Heart right ventricle (tissue), 16 donors: ENCODE data around the gene CYP2B6. TPM values are rescaled to one million over a fixed set of nuclear protein-coding genes. Genes with fewer than 3 reads are reported as not detected.

Experiments used
- ATAC-seq, 8 donors: fragments of 200-7000 bp; cut with Tn5 transposase; one replicate each; pipeline ENCODE4 v1.9.1; 2020; ENCODE audit warnings: mild to moderate bottlenecking in 8 of 8, moderate library complexity in 8 of 8, moderate number of reproducible peaks in 1 of 8
- DNase-seq, 2 donors: peaks; one replicate each; pipeline ENCODE4 v3.0.0-alpha.2; 2020
- H3K27ac ChIP-seq, 10 donors: fragments of 200-600 bp; sonication (generic) in 2 of 10; one replicate each; pipeline versions ENCODE4 v1.5.0 to v1.8.0; 2020 to 2022; ENCODE audit warnings: mild to moderate bottlenecking in 3 of 10
- H3K27me3 ChIP-seq, 7 donors: fragments of 200-600 bp; one replicate each; pipeline ENCODE4 v1.8.0; 2021 to 2022; ENCODE audit warnings: mild to moderate bottlenecking in 2 of 7
- H3K36me3 ChIP-seq, 9 donors: fragments of 200-600 bp; sonication (generic) in 1 of 9; one replicate each; pipeline versions ENCODE4 v1.5.0 to v1.8.0; 2020 to 2022; ENCODE audit warnings: mild to moderate bottlenecking in 2 of 9
- H3K4me1 ChIP-seq, 9 donors: fragments of 200-600 bp; sonication (generic) in 1 of 9; one replicate each; pipeline versions ENCODE4 v1.5.0 to v1.8.0; 2020 to 2022; ENCODE audit warnings: mild to moderate bottlenecking in 4 of 9
- H3K4me3 ChIP-seq, 10 donors: fragments of 200-600 bp; sonication (generic) in 2 of 10; one replicate each; pipeline versions ENCODE4 v1.5.0 to v1.8.0; 2020 to 2022; ENCODE audit warnings: mild to moderate bottlenecking in 7 of 10, moderate library complexity in 2 of 10
- H3K9me3 ChIP-seq, 11 donors: fragments of 200-600 bp in 10 of 11; sonication (generic) in 2 of 11; one replicate each; pipeline versions ENCODE4 v1.5.0 to v1.8.0; 2013 to 2022; ENCODE audit warnings: mild to moderate bottlenecking in 2 of 11, control low read depth in 1 of 11, moderate library complexity in 1 of 11
- CTCF ChIP-seq, 9 donors: fragments of 200-600 bp; sonication (generic) in 2 of 9; IDR thresholded peaks; one replicate each; pipeline versions ENCODE4 v1.5.0 to v1.8.0; 2021 to 2022; ENCODE audit warnings: antibody characterized with exemption in 9 of 9, mild to moderate bottlenecking in 5 of 9, moderate library complexity in 1 of 9
- WGBS, 2 donors: extraction: QIAGEN DNeasy Blood & Tissue Kit; methylation state at CpG; one replicate each; pipeline ENCODE4 v1.1.7; 2013; ENCODE audit warnings: inconsistent platforms in 1 of 2; 5-methylcytosine and 5-hydroxymethylcytosine counted together
- intact Hi-C, 10 donors: fragments of 100-400 bp; cut with DNase I; formaldehyde crosslinking; loops; one replicate each; pipeline versions ENCODE4 v1.11.1 to v1.14.2; 2022
- polyA plus RNA-seq, 2 donors: library from polyadenylated mRNA; stranded (reverse); fragments of 200-250 nt; gene quantifications; one replicate each; pipeline ENCODE4 v1.2.3, GENCODE V29; 2013
- total RNA-seq, 10 donors: library from RNA; stranded (reverse); fragmentation: NEBNext Ultra II Directional in 3 of 10; extraction: Animal tissue kit (Norgen Biotek cat#: 25700) in 3 of 10; gene quantifications; one replicate each; pipeline versions ENCODE4 v1.2.1 to v1.2.4, GENCODE V29; 2021 to 2023
- donor health status: Arrhythmogenic right ventricular cardiomyopathy.
- donor health status: ischemic (EF 13 %, LVEDD 7.1; RV severe dilation, severe dysfunction).
- donor health status: healthy with polysubstance abuse.
- donor health status: DM: no; HTN: yes; CAD: no.
- donor health status: DM: no; HTN: no; CAD: no.
- donor health status: ischemic (EF 25% LVEDD 6.9; RV normal size, moderate dysfunction).
- donor health status: ischemic (EF 25% LVEDD 5.7; RV mildly dilated, moderate dysfunction).
- donor health status: healthy.
- donor health status: DM: yes; HTN: yes; CAD: no.
- donor health status: Ischemic cardiomyopathy.
- donor health status: ischemic (EF 35%, LVEDD 5.7; RV mildly dilated, moderate dysfunction).
- donor health status: nonischemic (EF 11% LVEDD 7.7; RV severe dilation, severe dysfunction).
- donor health status: DM: yes; HTN: yes; CAD: no.
- donor health status: PGD.
- donor health status: ischemic (EF 29% LVEDD 5.4; RV normal size, mild dysfunction).
- donor health status: nonischemic (EF 23%, LVEDD 6.1; RV moderate dilation, normal function).

CYP2B6 gene
- total and polyA plus RNA-seq, 12 donors: not detected

GRCh38 chr19:41023193-41023592 lies 32.1 kb downstream of the CYP2B6 start:
- H3K4me3 ChIP-seq: no peak overlapping the region
- WGBS, 2 donors: 43 to 51% methylated on average over 2 of the region's 2 CpGs
- no peaks in the 10 kb centered on the region for H3K9me3 ChIP-seq
- DNase-seq (no peak), ATAC-seq (no peak)
- no peak for TF ChIP-seq CTCF (IDR thresholded peaks at IDR 0.05)
- no peaks in the 10 kb centered on the region for H3K4me1 ChIP-seq
- H3K36me3 ChIP-seq: no peaks in the 10 kb centered on the region
- peaks cover 3 to 63% (median 34%) of the 10 kb centered on the region in 7 donors for H3K27me3 ChIP-seq
- no peak overlapping the region for H3K27ac ChIP-seq
- intact Hi-C loops: no loop called here

DNA sequence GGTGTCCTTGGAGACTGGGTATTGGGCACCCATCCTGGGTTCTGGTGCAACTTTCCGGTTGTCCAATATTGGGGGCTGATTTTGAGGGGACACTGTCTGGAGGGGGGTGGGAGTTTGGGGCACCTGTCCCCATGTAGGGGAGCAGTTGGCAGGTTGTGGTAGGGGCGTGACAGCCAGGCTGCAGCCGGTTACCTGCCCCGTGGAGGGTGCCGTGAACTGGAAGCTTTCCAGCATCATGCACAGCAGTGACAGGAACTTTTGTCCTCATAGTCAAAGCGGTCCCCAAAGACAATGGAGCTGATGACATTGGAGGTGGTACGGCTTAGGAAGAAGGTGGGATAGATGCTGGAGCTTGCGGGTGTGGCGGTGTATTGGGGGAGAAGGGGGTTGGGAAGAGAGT lies 34.3 kb downstream of the CYP2B6 start:
- peaks cover 3 to 56% (median 34%) of the 10 kb centered on the region in 7 donors for H3K27me3 ChIP-seq

DNA sequence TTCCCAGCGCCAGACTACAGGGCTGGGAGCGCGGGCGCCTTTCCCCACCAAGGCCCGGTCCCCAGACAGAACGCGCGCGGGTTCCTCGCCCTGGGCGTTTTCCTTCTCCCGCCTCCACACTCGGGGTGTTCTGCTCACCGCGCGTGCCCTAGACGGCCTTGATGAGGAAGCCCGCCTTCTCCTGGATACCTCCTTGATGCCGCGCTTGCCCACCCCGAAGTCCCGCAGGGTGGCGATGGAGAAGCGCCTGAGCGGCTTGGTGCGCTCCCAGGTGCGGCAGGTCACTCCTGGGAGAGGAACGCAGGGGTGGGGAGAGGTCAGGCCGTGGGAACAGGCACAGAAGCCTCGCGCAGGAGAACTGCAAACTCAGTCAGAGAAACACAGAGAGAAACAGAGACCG lies 34.8 kb downstream of the CYP2B6 start:
- no peak for ATAC-seq
- 10 to 18% methylated on average over 32 of the region's 32 CpGs for WGBS, 2 donors
- intact Hi-C loops: no loop called here

More for the DNA sequence above, 34.3 kb downstream of the CYP2B6 start:
- WGBS, 2 donors: 77 to 83% methylated on average over 9 of the region's 9 CpGs
- intact Hi-C loops: no loop called here
- Histone ChIP-seq H3K4me1 (no peaks in the 10 kb centered on the region), H3K4me3 (no peak overlapping the region), H3K9me3 (no peaks in the 10 kb centered on the region), H3K27ac (no peak overlapping the region), H3K36me3 (no peaks in the 10 kb centered on the region)
- no peak for TF ChIP-seq CTCF (IDR thresholded peaks at IDR 0.05)
- DNase-seq (no peak), ATAC-seq (no peak)

GRCh38 chr19:41027273-41027967 lies 36.3 kb downstream of the CYP2B6 start:
- ATAC-seq: no peak
- WGBS, 2 donors: 65 to 70% methylated on average over 6 of the region's 6 CpGs
- H3K4me3 ChIP-seq: no peak overlapping the region

More for the DNA sequence above, 34.8 kb downstream of the CYP2B6 start:
- Histone ChIP-seq H3K36me3 (no peaks in the 10 kb centered on the region), H3K4me3 (no peak overlapping the region), H3K9me3 (no peaks in the 10 kb centered on the region), H3K27ac (no peak overlapping the region), H3K27me3 (peaks cover 3 to 59% (median 34%) of the 10 kb centered on the region in 7 donors), H3K4me1 (no peaks in the 10 kb centered on the region)
- no peak for TF ChIP-seq CTCF (IDR thresholded peaks at IDR 0.05)
- DNase-seq: no peak

More at GRCh38 chr19:41027273-41027967, 36.3 kb downstream of the CYP2B6 start:
- no peaks in the 10 kb centered on the region for H3K4me1 ChIP-seq
- no peak overlapping the region for H3K27ac ChIP-seq
- H3K9me3 ChIP-seq: no peaks in the 10 kb centered on the region
- no peaks in the 10 kb centered on the region for H3K36me3 ChIP-seq
- no peak for TF ChIP-seq CTCF (IDR thresholded peaks at IDR 0.05)
- no peak for DNase-seq
- peaks cover 3 to 53% (median 24%) of the 10 kb centered on the region in 7 donors for H3K27me3 ChIP-seq
- intact Hi-C loops: no loop called here
